HG03575 (cell line): ENCODE results near the gene ASPN.

Source experiments
- ATAC-seq: cut with Tn5 transposase; IDR thresholded peaks from one replicate; pipeline ENCODE4 v1.9.1; 2021; ENCODE audit not compliant: unreplicated experiment, insufficient number of reproducible peaks, low FRiP score; ENCODE audit errors: extremely low read depth

The ASPN gene

DNA sequence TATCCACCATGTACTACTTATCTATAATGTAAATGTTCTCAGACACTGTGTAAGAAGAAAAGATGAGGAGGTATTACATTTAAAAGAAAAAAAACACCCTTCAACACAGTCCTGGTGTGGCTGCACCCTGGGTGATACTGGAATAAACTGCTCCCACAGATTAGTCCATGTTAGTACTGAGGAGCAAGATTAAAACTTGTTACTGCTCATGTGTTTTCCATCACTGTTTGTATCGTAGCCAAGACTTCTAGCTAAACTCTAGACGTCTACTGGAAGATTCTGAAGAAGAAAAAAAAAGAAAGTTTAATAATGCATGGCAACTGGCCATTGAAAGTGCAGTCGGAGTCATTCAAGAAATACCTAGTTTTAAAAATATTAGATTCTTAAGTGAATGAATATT is at the start of gene ASPN:
ASPN (minus strand) TSS at position 178 of the 400 bp plus-strand sequence.
- no peak for ATAC-seq

GRCh38 chr9:92530893-92531292 is 48.6 kb upstream of the ASPN start:
- ATAC-seq = no peak

DNA sequence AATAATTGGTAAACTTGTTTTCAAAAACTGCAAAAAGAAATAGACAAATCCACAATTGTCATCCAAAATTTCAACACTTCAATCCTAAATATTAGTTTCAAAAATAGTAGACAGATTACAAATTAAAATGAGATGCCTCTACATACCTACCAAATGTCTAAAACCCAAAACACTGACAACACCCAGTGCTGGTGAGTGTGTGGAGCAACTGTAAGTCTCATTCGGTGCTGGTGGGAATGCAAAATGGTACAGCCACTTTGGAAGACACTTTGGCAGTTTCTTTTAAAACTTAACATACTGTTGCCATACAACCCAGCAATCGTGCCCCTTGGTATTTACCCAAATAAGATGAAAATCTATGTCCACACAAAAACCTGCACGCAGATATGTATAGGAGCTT is 46.8 kb upstream of the ASPN start:
- no peak for ATAC-seq

DNA sequence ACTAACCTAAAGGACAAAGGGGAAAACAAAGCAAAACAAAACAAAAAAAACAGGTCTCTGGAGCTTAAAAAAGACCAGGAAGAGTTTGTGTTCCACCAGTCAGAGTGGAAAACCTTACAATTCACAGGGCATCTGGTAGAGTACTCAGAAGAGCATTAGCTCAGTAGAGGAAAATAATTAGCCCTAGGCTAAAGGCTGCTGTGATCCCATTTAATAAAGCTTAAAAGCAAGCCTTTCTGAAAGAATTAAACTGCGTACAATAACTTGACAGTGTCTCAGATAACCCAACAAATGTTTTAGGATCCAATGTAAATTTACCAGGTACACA is 46.2 kb upstream of the ASPN start:
- ATAC-seq = no peak

GRCh38 chr9:92527832-92528521 is 45.7 kb upstream of the ASPN start:
- ATAC-seq = no peak

DNA sequence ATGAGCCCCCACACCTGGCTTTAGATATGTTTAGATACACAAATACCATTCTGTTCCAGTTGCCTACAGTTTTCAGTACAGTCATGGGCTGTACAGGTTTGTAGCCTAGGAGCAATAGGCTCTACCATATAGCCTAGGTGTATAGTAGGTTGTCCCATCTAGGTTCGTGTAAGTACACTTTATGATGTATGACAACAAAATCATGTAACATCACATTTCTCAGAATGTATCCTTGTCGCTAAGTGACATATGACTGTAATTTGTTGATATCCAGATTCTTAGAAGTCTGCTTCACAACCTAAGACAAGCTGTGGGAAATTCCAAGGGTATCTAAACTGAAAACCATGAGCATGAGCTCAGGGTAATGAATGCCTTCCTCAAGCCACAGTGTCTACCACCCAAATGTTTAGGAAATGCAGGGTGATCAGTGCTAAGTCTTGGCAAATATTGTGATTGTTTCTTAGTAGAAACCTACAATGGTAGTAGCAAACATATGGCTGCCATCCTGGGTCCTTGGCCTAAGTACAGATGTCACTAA is 45.1 kb upstream of the ASPN start:
- no peak for ATAC-seq

DNA sequence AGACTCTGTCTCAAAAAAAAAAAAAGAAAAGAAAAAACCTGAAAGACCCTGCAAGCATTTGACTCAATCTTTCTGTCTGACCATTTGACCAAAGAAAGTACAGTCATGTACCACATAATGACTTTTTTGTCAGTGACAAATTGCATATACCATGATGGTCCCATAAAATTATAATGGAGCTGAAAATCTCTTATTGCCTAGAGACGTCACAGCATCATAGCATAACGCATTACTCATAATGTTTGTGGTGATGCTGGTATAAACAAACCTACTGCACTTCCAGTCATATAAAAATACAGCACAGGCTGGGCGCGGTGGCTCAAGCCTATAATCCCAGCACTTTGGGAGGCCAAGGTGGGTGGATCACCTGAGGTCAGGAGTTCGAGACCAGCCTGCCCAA is 43.0 kb upstream of the ASPN start:
- ATAC-seq = no peak

GRCh38 chr9:92524881-92525280 is 42.6 kb upstream of the ASPN start:
- no peak for ATAC-seq

DNA sequence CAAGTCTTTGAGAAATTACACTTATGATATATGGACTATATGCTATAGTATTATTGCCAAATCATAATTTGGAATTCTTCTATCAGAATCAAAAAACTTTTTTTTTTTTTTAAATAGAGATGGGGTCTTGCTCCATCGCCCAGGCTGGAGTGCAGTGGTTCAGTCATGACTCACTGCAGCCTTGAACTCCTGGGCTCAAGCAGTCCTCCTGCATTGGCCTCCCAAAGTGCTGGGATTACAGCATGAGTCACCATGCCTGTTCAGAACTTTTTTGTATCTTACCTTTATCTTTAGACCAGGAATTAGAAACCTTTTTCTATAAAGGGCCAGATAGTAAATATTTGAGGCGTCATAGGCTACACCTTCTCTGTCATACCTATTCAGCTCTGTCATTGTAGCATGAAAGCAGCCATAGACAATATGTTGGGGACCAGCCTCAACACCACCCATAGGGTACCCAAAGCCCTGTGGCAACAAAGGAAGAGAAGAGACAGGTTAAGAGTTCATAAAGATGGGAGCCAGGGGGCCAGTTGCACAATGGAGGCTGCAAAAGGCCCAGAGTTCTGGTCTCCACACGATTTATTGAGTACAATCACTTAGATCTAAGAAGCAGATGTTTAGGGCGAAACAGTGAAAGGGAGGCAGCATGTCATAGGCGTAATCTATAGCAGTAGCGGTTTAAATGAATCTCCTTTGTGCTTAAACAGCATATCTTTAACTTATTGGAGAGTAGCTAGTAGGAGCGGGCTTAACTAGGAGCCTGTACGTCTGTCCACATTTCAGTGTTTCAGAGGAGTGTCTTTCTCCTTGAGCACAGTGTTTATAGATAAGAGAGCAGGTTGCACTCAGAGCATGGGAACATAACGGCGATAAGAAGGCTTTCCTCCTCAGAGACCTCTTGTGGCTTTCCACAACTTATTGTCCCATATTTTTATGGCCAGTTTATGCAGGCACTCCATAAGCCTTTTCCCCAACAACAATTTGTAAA is 41.0 kb upstream of the ASPN start:
- ATAC-seq = no peak

DNA sequence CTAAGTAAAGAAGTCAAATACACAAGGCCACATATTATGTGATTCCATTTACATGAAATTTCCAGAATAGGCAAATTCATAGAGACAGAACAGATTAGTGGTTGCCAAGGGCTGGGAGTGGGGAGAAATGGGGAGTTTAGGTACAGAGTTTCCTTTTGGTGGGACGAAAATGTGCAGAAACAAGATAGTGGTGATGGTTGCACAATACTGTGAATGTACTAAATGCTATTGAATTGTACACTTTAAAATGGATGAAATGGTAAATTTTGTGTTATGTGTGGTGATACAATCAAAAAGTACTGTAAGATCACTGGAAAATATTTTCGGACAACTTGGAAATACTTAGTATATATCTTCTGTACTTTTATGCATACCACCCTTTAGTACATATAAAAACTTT is 38.5 kb upstream of the ASPN start:
- ATAC-seq = no peak

GRCh38 chr9:92518199-92518598 is 35.9 kb upstream of the ASPN start:
- no peak for ATAC-seq

- no peak for ATAC-seq
These were observed 34.7 kb upstream of the ASPN start for GRCh38 chr9:92517046-92517445.

DNA sequence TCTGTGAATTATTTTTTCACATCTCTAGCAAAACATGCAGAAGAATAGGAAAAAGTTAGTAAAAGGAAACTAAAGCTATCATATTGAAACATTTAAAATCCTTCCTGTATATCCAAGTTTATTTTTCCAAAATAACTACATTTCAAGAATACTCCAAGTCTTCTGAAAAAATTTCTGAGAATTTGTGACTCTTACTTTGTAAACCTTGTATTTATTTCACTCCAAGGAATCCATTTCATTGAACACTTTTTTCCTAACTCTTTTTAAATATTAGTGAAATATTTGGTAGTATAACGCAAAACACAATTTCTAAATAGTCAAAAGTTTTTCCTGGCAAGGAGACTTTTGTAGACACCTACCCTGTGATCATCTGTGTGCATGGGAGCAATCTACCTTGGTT is 34.2 kb upstream of the ASPN start:
- no peak for ATAC-seq

DNA sequence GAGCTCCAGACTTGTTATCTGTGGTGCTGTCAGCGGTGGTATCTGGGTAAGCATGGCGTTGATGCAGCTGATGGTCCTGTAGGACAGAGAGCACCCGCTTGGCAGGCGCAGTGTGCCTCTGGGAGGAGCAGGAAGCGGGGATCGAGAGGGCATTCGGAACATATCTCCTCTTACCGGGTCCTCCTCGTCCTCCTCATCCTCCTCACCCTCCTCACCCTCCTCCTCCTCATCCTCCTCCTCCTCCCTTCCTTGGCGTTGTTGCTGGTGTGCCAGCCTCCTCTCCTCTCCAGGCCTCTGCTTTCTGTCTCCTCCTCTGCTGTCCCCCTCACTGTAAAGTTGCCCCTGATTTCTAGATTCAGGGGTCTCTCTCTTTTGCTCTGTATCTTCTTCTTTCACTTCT is 32.3 kb upstream of the ASPN start:
- ATAC-seq = no peak

- ATAC-seq = no peak
These were observed 31.0 kb upstream of the ASPN start for GRCh38 chr9:92513349-92513748.

DNA sequence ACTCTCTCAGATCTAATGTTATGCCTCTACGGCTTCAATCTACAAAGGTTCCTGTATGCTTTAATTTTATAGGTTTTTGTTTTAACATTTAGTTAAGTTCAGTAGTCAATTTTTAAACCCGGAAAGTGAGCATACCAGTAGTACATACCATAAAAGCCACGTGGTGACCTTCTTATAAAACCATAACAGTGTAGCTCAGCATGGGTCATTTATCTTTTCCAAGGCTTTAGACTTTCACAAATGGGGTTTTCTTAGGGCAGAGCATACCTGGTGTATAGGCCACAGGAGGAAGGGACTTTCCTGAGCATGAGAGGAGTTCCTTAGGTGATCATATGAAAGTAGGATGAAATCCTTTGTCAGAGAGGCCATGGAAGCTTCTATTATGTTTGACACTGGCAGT is 30.3 kb upstream of the ASPN start:
- no peak for ATAC-seq

DNA sequence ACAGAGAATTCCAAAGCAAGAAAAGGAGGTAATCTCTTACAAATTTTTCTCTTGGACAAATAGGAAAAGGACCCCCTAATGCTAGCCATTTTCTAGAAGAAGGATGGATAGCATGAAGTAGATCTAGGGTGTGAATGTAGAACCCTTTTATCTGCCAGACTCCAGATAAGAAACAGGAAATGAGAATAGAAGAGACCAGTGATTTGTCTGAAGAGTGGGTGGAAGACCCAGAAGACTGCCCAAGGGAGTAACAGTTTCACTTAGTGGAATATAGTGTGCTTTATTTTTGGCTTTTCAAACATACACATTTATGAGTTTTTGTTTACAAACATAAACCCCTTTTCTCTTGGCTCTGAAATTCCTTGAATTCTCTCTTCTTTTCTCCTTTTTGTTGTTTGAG is 28.4 kb upstream of the ASPN start:
- ATAC-seq = no peak

- ATAC-seq = no peak
These were observed 26.7 kb upstream of the ASPN start for GRCh38 chr9:92509050-92509449.

DNA sequence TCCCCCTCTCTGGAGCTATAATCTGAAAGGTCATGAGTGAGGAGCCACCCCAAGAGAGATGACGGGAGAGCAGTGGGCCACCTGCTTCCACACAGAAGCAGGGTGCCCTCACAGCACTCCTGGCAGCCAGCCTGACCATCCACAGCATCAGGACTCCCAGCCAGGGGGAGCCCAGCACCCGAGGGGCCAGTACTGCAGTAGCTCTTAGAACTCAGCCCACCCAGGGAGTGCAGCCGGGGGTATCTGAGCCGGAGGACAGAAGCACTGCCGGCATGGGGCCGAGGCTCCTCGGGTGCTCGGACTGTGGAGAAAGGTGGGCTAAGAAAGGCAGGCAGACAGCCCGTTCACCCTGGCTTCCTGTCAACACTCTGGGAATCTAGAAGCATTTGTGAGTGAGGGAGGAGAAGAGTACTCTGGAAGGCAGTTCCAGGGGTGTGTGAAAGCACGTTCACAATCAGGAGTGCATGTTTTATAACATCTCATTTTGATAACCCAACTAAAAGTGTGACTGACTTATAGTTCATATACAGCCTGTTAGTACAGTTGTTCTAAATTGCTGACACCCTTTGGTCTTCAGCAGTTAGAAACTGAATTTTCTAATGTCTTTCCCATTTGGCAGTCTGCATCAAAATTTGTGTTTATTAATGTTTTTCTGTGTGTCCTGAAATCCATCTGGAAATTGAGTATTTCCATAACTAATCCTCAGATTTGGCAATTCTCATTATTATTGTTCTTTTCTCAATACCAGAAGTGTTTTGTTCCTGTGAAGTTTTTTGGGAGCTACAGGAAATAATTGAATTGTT is 25.9 kb upstream of the ASPN start:
- ATAC-seq = no peak
